Lower leg skin (tissue), 3 donors: ENCODE measurements around the gene RAB11FIP4.

Source experiments
- CTCF ChIP-seq, 3 donors: fragments of 450-650 bp; IDR thresholded peaks; one replicate each; pipeline ENCODE4 v1.5.1; 2016; ENCODE audit warnings: antibody characterized with exemption in 3 of 3, mild to moderate bottlenecking in 3 of 3, moderate library complexity in 2 of 3
- POLR2A ChIP-seq, 2 donors: fragments of 450-650 bp; IDR thresholded peaks; one replicate each; pipeline ENCODE4 v1.6.1; 2016 to 2017; ENCODE audit warnings: antibody characterized with exemption in 2 of 2, mild to moderate bottlenecking in 1 of 2, moderate library complexity in 1 of 2

GRCh38 chr17:31461227-31461810 lies 69.8 kb downstream of the RAB11FIP4 start:
- TF ChIP-seq CTCF (IDR thresholded peaks at IDR 0.05): no peak
- TF ChIP-seq POLR2A (IDR thresholded peaks at IDR 0.05): no peak
